A673 (cell line): ENCODE data around the gene MS4A10. TPM values are rescaled to one million over a fixed set of nuclear protein-coding genes. Genes with fewer than 3 reads are reported as not detected.

Experiments
- BruUV-seq: library from RNA; stranded (reverse); fragments of 400-500 nt; replicated peaks from 2 replicates; lab custom pipeline; 2021; lab: Mats Ljungman, UMichigan
- CTCF ChIA-PET: fragments of 300-600 bp; sonication (Branson Sonifier 250); formaldehyde crosslinking; loops from one replicate; lab custom pipeline; 2022; ENCODE audit warnings: antibody characterized with exemption; lab: Charles Lee
- POLR2A ChIA-PET: fragments of 300-600 bp; sonication (Branson Sonifier 250); formaldehyde crosslinking; loops from one replicate; lab custom pipeline; 2022; ENCODE audit warnings: antibody characterized with exemption; ENCODE audit not compliant: low non-redundant PET; lab: Charles Lee
- DNase-seq: peaks from one replicate; pipeline ENCODE4 v3.0.0-alpha.2; 2015; ENCODE audit warnings: low spot score
- H3K27ac ChIP-seq: fragments of 200-600 bp; sonication (generic); 2 replicates; pipeline ENCODE4 v1.5.1; 2016; ENCODE audit warnings: mixed run types, low read depth, mild to moderate bottlenecking, mixed read lengths, antibody characterized with exemption, low read length; ENCODE audit not compliant: poor library complexity, severe bottlenecking
- H3K27me3 ChIP-seq: fragments of 200-600 bp; sonication (generic); replicated peaks from 2 replicates; pipeline ENCODE4 v1.6.1; 2017; ENCODE audit warnings: mixed run types, low read depth, mild to moderate bottlenecking, mixed read lengths, antibody characterized with exemption, low read length; ENCODE audit not compliant: insufficient read depth, poor library complexity
- H3K36me3 ChIP-seq: fragments of 200-600 bp; sonication (generic); 2 replicates; pipeline ENCODE4 v1.6.1; 2016; ENCODE audit warnings: mixed run types, mild to moderate bottlenecking, mixed read lengths, antibody characterized with exemption, low read length; ENCODE audit not compliant: insufficient read depth, poor library complexity, severe bottlenecking
- H3K4me1 ChIP-seq: fragments of 200-600 bp; sonication (generic); 2 replicates; pipeline ENCODE4 v1.6.1; 2017; ENCODE audit warnings: mixed run types, mild to moderate bottlenecking, mixed read lengths, antibody characterized with exemption, low read length; ENCODE audit not compliant: insufficient read depth, poor library complexity, severe bottlenecking
- H3K4me3 ChIP-seq: fragments of 200-600 bp; sonication (generic); 2 replicates; pipeline ENCODE4 v1.5.1; 2016; ENCODE audit warnings: low read depth, mixed run types, mild to moderate bottlenecking, mixed read lengths, low read length; ENCODE audit not compliant: poor library complexity, severe bottlenecking
- H3K9me3 ChIP-seq: fragments of 200-600 bp; sonication (generic); 2 replicates; pipeline ENCODE4 v1.6.1; 2016; ENCODE audit warnings: mixed run types, low read depth, mild to moderate bottlenecking, mixed read lengths, antibody characterized with exemption, low read length; ENCODE audit not compliant: poor library complexity, severe bottlenecking
- CTCF ChIP-seq: fragments of 300-800, 200-600 bp; sonication (generic); conservative IDR thresholded peaks from 2 replicates; pipeline ENCODE4 v1.5.1; 2017; ENCODE audit warnings: low read depth, mild to moderate bottlenecking, antibody characterized with exemption, low read length, moderate library complexity, mixed read lengths
- EZH2 ChIP-seq: fragments of 200-600 bp; sonication (generic); IDR thresholded peaks from 2 replicates; pipeline ENCODE4 v1.6.1; 2017; ENCODE audit warnings: borderline replicate concordance, low read depth, mild to moderate bottlenecking, mixed read lengths, antibody characterized with exemption, low read length; ENCODE audit not compliant: poor library complexity, severe bottlenecking
- intact Hi-C: fragments of 100-400 bp; cut with micrococcal nuclease; formaldehyde crosslinking; loops from one replicate; pipeline ENCODE4 v1.10.0; 2022; ENCODE audit not compliant: unreplicated experiment
- total RNA-seq: library from RNA; stranded (reverse); gene quantifications from 2 replicates; pipeline ENCODE4 v1.2.3, GENCODE V29; 2021

MS4A10 gene
- total RNA-seq, 1 experiment from 2014 or later, result not detected

DNA sequence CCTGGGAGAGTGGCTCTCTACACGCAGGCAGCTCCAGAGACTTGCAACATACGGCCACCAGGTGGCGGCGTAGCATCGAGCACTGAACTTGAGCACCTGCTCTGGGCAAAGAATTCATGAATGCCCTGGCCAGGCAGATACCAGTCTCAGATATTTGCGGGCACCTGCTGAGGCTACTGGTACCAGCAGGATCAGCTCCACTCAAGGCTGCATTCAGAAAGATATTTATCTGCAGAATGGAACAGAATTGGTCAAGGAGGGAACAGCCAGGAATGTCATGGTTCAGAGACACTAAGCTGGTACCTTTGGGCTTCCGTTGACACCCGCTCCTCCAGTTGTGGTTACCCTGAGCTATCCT, 46.0 kb downstream of the MS4A10 start:
- intact Hi-C loops, result loop anchor here (1.0 to 5.0 kb wide), 5 partner anchors 58 to 356 kb away; partner anchors contain the start of gene PRPF19
- POLR2A ChIA-PET, result no interaction called here
- H3K27me3 ChIP-seq, result peaks cover 5% of the 10 kb centered on the region
- H3K4me1 ChIP-seq, result no peaks in the 10 kb centered on the region
- no TSS peak for BruUV-seq
- H3K36me3 ChIP-seq, result no peaks in the 10 kb centered on the region
- H3K27ac ChIP-seq, result no peak overlapping the region
- H3K9me3 ChIP-seq, result no peaks in the 10 kb centered on the region
- DNase-seq, result peak; percentile 84
- TF ChIP-seq CTCF (peak; percentile 97), EZH2 (no peak)
- CTCF ChIA-PET, result interaction anchor here (0.6 to 2.4 kb wide), 10 partner anchors 16 to 357 kb away, joined by 3 to 34 read pairs (median 4); no protein-coding TSS in a partner anchor
- H3K4me3 ChIP-seq, result no peak overlapping the region

DNA sequence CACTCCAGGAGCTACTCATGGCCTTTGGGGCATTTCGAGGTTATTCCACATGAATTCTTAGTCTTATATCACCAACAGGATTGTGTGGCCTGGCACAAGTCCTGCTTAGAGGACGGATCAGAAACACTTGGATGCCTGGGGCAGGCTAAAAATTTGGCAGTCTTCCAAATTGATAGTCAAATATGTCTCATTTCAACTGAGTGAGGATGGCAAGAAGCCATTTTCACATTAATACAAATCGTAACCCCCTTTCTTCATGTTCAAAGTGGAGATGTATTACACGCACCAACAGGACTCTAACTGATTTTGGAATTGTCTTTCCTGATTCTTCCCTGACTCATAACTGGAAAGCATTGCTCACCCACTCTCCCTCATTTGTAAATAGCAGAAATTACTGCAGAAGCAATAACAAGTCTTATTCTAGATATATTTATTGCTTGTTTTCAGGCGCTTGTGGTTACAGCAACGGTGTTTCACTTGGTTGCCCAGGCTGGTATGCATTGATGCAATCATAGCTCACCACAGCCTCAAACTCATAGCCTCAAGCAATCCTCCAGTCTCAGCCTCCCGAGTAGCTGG, 46.5 kb downstream of the MS4A10 start:
- ChIA-PET POLR2A (no interaction called here), CTCF (interaction anchor here (1.1 to 2.4 kb wide), 7 partner anchors 16 to 345 kb away, joined by 3 to 34 read pairs (median 4); no protein-coding TSS in a partner anchor)
- BruUV-seq, result no TSS peak
- DNase-seq, result no peak
- Histone ChIP-seq H3K9me3 (no peaks in the 10 kb centered on the region), H3K4me3 (no peak overlapping the region), H3K36me3 (no peaks in the 10 kb centered on the region), H3K27me3 (peaks cover 5% of the 10 kb centered on the region), H3K4me1 (no peaks in the 10 kb centered on the region), H3K27ac (no peak overlapping the region)
- intact Hi-C loops, result loop anchor here (1.0 to 5.0 kb wide), 5 partner anchors 57 to 356 kb away; partner anchors contain the start of gene PRPF19
- TF ChIP-seq CTCF, result no peak
- no peak for TF ChIP-seq EZH2

DNA sequence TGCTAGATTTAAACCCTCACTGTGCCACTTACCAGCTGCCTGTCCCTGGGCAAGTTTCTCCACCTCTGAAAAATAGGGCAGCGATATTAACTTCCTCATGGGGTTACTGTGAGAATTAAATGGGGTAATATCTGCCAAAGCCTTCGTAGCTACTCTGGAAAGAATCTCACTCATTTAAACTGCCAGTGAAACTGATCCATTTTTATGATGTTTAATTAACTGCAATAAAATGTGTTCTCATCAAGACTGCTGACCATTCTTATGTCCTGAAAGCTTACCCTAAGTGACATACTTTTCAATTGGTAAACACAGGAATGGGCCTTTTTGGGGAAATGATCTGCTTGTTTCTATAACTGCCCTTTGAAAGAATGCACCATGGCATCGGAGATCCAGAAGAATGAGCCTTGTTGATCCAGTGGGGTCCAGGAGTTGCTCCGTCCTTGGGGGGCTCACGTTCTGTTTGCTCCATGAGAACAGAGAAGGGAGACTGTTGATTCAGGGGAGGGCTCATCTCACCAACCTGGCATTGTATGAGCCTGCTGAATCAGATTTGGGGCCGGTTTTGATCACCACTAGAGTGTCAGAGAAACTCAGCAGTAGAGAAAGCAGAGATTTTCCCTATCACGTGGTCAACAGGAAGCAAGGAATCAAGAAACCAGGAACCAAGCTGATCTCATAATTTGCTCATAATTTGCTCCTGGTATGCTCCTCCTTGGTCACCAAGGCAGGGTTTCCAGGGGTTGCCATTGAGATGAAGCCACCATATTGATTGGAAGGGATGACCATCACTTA, 49.8 kb downstream of the MS4A10 start:
- no TSS peak for BruUV-seq
- Histone ChIP-seq H3K27me3 (peaks cover 5% of the 10 kb centered on the region), H3K27ac (no peak overlapping the region), H3K4me3 (no peak overlapping the region), H3K36me3 (no peaks in the 10 kb centered on the region), H3K9me3 (no peaks in the 10 kb centered on the region), H3K4me1 (no peaks in the 10 kb centered on the region)
- peak; percentile 42 for DNase-seq
- TF ChIP-seq CTCF (no peak), EZH2 (no peak)
- intact Hi-C loops, result loop anchor here (5.0 kb wide), 2 partner anchors 72 to 352 kb away; partner anchors contain the start of gene PRPF19
- ChIA-PET POLR2A (interaction anchor here (0.6 kb wide), 1 partner anchor 26 kb away, joined by 4 read pairs; no protein-coding TSS in a partner anchor), CTCF (interaction anchor here (1.0 kb wide), 1 partner anchor 64 kb away, joined by 3 read pairs; no protein-coding TSS in a partner anchor)
